Cardiac muscle cell (in vitro differentiated cells and primary cell): Measurements from ENCODE around the gene SPC25. TPM values are rescaled to one million over a fixed set of nuclear protein-coding genes. Genes with fewer than 3 reads are reported as not detected.

Experiments
- DNase-seq, 2 donors: peaks; one replicate each; pipeline versions ENCODE4 v3.0.0 to v3.0.0-alpha.2; 2010 to 2017; ENCODE audit warnings: low read depth in 1 of 2, low spot score in 1 of 2
- H3K27ac ChIP-seq: fragments of 200-600 bp; sonication (generic); 2 replicates; pipeline ENCODE4 v1.5.1; 2016
- H3K27me3 ChIP-seq: fragments of 200-600 bp; sonication (generic); 2 replicates; pipeline ENCODE4 v1.6.0; 2016; ENCODE audit warnings: control low read depth
- H3K36me3 ChIP-seq: fragments of 200-600 bp; sonication (generic); 2 replicates; pipeline ENCODE4 v1.5.1; 2016; ENCODE audit warnings: control low read depth
- H3K4me1 ChIP-seq: fragments of 200-600 bp; sonication (generic); 2 replicates; pipeline ENCODE4 v1.8.1; 2017; ENCODE audit warnings: low read depth, mild to moderate bottlenecking, mixed run types
- H3K4me3 ChIP-seq: fragments of 200-600 bp; sonication (generic); 2 replicates; pipeline ENCODE4 v1.5.1; 2016; ENCODE audit warnings: mild to moderate bottlenecking
- H3K9me3 ChIP-seq: fragments of 200-600 bp; sonication (generic); 2 replicates; pipeline ENCODE4 v1.5.1; 2017; ENCODE audit warnings: low read depth, mild to moderate bottlenecking, control low read depth
- CTCF ChIP-seq: IDR thresholded peaks from 2 replicates; pipeline ENCODE4 v1.5.1; 2012; ENCODE audit warnings: low read depth, mild to moderate bottlenecking, low read length
- polyA plus RNA-seq: library from polyadenylated mRNA; unstranded; fragments of >200 nt; fragmentation: Nextera tagmentation; extraction: Ambion mirVana; gene quantifications from 2 replicates; pipeline ENCODE4 v1.2.1, GENCODE V29; 2016
- total RNA-seq: library from RNA; depleted of rRNA; stranded (reverse); fragments of >200 nt; gene quantifications from 2 replicates; pipeline ENCODE4 v1.2.3, GENCODE V29; 2016

The SPC25 gene
- total and polyA plus RNA-seq, 2 experiments from 2014 or later = 10.1 to 12.0 TPM

- TF ChIP-seq CTCF = no peak
- H3K27ac ChIP-seq = no peak overlapping the region
- H3K4me1 ChIP-seq = no peaks in the 10 kb centered on the region
- H3K9me3 ChIP-seq = no peaks in the 10 kb centered on the region
- H3K4me3 ChIP-seq = no peak overlapping the region
- no peak for DNase-seq
- no peaks in the 10 kb centered on the region for H3K27me3 ChIP-seq
- H3K36me3 ChIP-seq = no peaks in the 10 kb centered on the region
These were observed 59.3 kb downstream of the SPC25 start for GRCh38 chr2:168830958-168831357.

GRCh38 chr2:168825126-168825525 lies 65.1 kb downstream of the SPC25 start:
- Histone ChIP-seq H3K4me3 (no peak overlapping the region), H3K27ac (no peak overlapping the region), H3K27me3 (no peaks in the 10 kb centered on the region), H3K36me3 (no peaks in the 10 kb centered on the region), H3K9me3 (no peaks in the 10 kb centered on the region), H3K4me1 (no peaks in the 10 kb centered on the region)
- TF ChIP-seq CTCF = no peak
- no peak for DNase-seq

- H3K9me3 ChIP-seq = no peaks in the 10 kb centered on the region
- H3K4me1 ChIP-seq = no peaks in the 10 kb centered on the region
- TF ChIP-seq CTCF = no peak
- DNase-seq = no peak
- no peak overlapping the region for H3K4me3 ChIP-seq
- no peaks in the 10 kb centered on the region for H3K36me3 ChIP-seq
- H3K27ac ChIP-seq = no peak overlapping the region
- no peaks in the 10 kb centered on the region for H3K27me3 ChIP-seq
These were observed 68.2 kb downstream of the SPC25 start for GRCh38 chr2:168821992-168822391.

- no peaks in the 10 kb centered on the region for H3K36me3 ChIP-seq
- H3K27me3 ChIP-seq = no peaks in the 10 kb centered on the region
- H3K27ac ChIP-seq = no peak overlapping the region
- no peak for TF ChIP-seq CTCF
- H3K4me1 ChIP-seq = no peaks in the 10 kb centered on the region
- no peaks in the 10 kb centered on the region for H3K9me3 ChIP-seq
- no peak overlapping the region for H3K4me3 ChIP-seq
- DNase-seq = no peak
These were observed 68.7 kb downstream of the SPC25 start for GRCh38 chr2:168821577-168821976.

Other genes with a start within 250 kb of the SPC25 start
- gene NOSTRIN, start 87.8 kb downstream of the SPC25 start, total RNA-seq = 0.49 and 0.92 TPM in 2 replicates
- gene NOSTRIN, start 87.8 kb downstream of the SPC25 start, polyA plus RNA-seq = 2.9 and 3.6 TPM in 2 replicates
- not detected in 2 replicates for gene G6PC2, start 10.9 kb upstream of the SPC25 start, total RNA-seq
- gene G6PC2, start 10.9 kb upstream of the SPC25 start, polyA plus RNA-seq = not detected in 2 replicates
- gene ABCB11, start 140.9 kb upstream of the SPC25 start, total RNA-seq = 0.12 and 0.32 TPM in 2 replicates
- 0.02 and 0.06 TPM in 2 replicates for gene ABCB11, start 140.9 kb upstream of the SPC25 start, polyA plus RNA-seq
- not detected in 2 replicates for gene DHRS9, start 179.1 kb upstream of the SPC25 start, total RNA-seq
- gene DHRS9, start 179.1 kb upstream of the SPC25 start, polyA plus RNA-seq = 0.57 and 1.4 TPM in 2 replicates